Activated T-helper 2 cell treated with anti-CD3 and anti-CD28 coated beads, Interferon-gamma antibody, Interleukin-2, Interleukin-4, amounts not matched to agents 10 μg/mL and 5 μg/mL and 100 μg/mL, durations not matched to agents 14 hours and 24 hours and 36 hours (primary cell): ENCODE measurements around the gene MYO6. TPM values are rescaled to one million over a fixed set of nuclear protein-coding genes. Genes with fewer than 3 reads are reported as not detected.
"Not testable (repeated sequence)": the region's sequence is repeated elsewhere in the genome, so short reads cannot be mapped to it uniquely, and the experiment has no call there.

Experiments
- DNase-seq: peaks from one replicate; pipeline ENCODE4 v3.0.0; 2021; ENCODE audit warnings: low spot score
- H3K27ac Mint-ChIP-seq: one replicate; pipeline ENCODE4 v1.8.0; 2021; ENCODE audit warnings: mixed read lengths
- H3K27me3 Mint-ChIP-seq: one replicate; pipeline ENCODE4 v1.8.0; 2021; ENCODE audit warnings: low read depth, mixed read lengths
- H3K36me3 Mint-ChIP-seq: one replicate; pipeline ENCODE4 v1.8.0; 2021; ENCODE audit warnings: low read depth, mixed read lengths
- H3K4me1 Mint-ChIP-seq: one replicate; pipeline ENCODE4 v1.8.0; 2021; ENCODE audit warnings: low read depth, mixed read lengths
- H3K4me3 Mint-ChIP-seq: one replicate; pipeline ENCODE4 v1.8.0; 2021; ENCODE audit warnings: low read depth, mild to moderate bottlenecking, moderate library complexity, mixed read lengths
- H3K9me3 Mint-ChIP-seq: one replicate; pipeline ENCODE4 v1.8.0; 2021; ENCODE audit warnings: mixed read lengths
- intact Hi-C: fragments of 100-400 bp; cut with micrococcal nuclease; formaldehyde crosslinking; loops from one replicate; pipeline ENCODE4 v1.15.1; 2023
- total RNA-seq: library from RNA; stranded (reverse); gene quantifications from 2 replicates; pipeline ENCODE4 v1.2.3, GENCODE V29; 2022

Gene MYO6
- total RNA-seq = 0.41 and 0.60 TPM in 2 replicates

- Mint-ChIP-seq H3K9me3 (no peaks in the 10 kb centered on the region), H3K27me3 (peaks cover 59% of the 10 kb centered on the region), H3K27ac (no peak within 1 kb of the TSS), H3K4me3 (peak within 1 kb of the TSS; percentile 81), H3K4me1 (peaks cover 9% of the 10 kb centered on the region), H3K36me3 (peaks cover 3% of the 10 kb centered on the region)
- DNase-seq = peak; percentile 22
- intact Hi-C loops = no loop called here
Observed at GRCh38 chr6:75748743-75749538, at the start of gene MYO6. Gene MYO6 (plus strand): TSS chr6:75749239. CDS start chr6:75817548, 68,309 bp downstream.

GRCh38 chr6:75708334-75708733 lies 40.7 kb upstream of the MYO6 start:
- intact Hi-C loops, H3K4me3 Mint-ChIP-seq, DNase-seq, H3K27ac Mint-ChIP-seq, H3K9me3 Mint-ChIP-seq, H3K27me3 Mint-ChIP-seq, H3K4me1 Mint-ChIP-seq: not testable (repeated sequence)
- peaks cover 49% of the 10 kb centered on the region for H3K36me3 Mint-ChIP-seq

- no peak for DNase-seq
- Mint-ChIP-seq H3K4me3 (no peak overlapping the region), H3K27me3 (no peaks in the 10 kb centered on the region), H3K27ac (no peak overlapping the region), H3K36me3 (peaks cover 49% of the 10 kb centered on the region), H3K4me1 (no peaks in the 10 kb centered on the region), H3K9me3 (no peaks in the 10 kb centered on the region)
- intact Hi-C loops = no loop called here
Observed at GRCh38 chr6:75711173-75711572, 37.9 kb upstream of the MYO6 start.

- no peaks in the 10 kb centered on the region for H3K27me3 Mint-ChIP-seq
- intact Hi-C loops = no loop called here
- no peak overlapping the region for H3K27ac Mint-ChIP-seq
- peaks cover 18% of the 10 kb centered on the region for H3K36me3 Mint-ChIP-seq
- no peak for DNase-seq
- no peaks in the 10 kb centered on the region for H3K4me1 Mint-ChIP-seq
- no peak overlapping the region for H3K4me3 Mint-ChIP-seq
- H3K9me3 Mint-ChIP-seq = no peaks in the 10 kb centered on the region
Observed at GRCh38 chr6:75719133-75719532, 29.9 kb upstream of the MYO6 start.

GRCh38 chr6:75723382-75723781 lies 25.7 kb upstream of the MYO6 start:
- Mint-ChIP-seq H3K9me3 (no peaks in the 10 kb centered on the region), H3K27me3 (no peaks in the 10 kb centered on the region), H3K27ac (no peak overlapping the region), H3K4me3 (no peak overlapping the region), H3K36me3 (no peaks in the 10 kb centered on the region), H3K4me1 (no peaks in the 10 kb centered on the region)
- intact Hi-C loops = no loop called here
- DNase-seq = no peak

- Mint-ChIP-seq H3K4me3 (no peak overlapping the region), H3K27ac (no peak overlapping the region), H3K36me3 (no peaks in the 10 kb centered on the region), H3K27me3 (no peaks in the 10 kb centered on the region), H3K9me3 (no peaks in the 10 kb centered on the region), H3K4me1 (no peaks in the 10 kb centered on the region)
- DNase-seq = no peak
- intact Hi-C loops = no loop called here
Observed at GRCh38 chr6:75727206-75727605, 21.8 kb upstream of the MYO6 start.

GRCh38 chr6:75731029-75731428 lies 18.0 kb upstream of the MYO6 start:
- intact Hi-C loops, H3K27ac Mint-ChIP-seq, DNase-seq, H3K4me3 Mint-ChIP-seq, H3K9me3 Mint-ChIP-seq, H3K36me3 Mint-ChIP-seq, H3K4me1 Mint-ChIP-seq, H3K27me3 Mint-ChIP-seq: not testable (repeated sequence)

- Mint-ChIP-seq H3K36me3 (no peaks in the 10 kb centered on the region), H3K27me3 (peaks cover 7% of the 10 kb centered on the region), H3K27ac (no peak overlapping the region), H3K4me1 (no peaks in the 10 kb centered on the region), H3K9me3 (no peaks in the 10 kb centered on the region), H3K4me3 (no peak overlapping the region)
- intact Hi-C loops = no loop called here
- no peak for DNase-seq
Observed at GRCh38 chr6:75735491-75736186, 13.4 kb upstream of the MYO6 start.

GRCh38 chr6:75743971-75744370 lies 5.1 kb upstream of the MYO6 start:
- H3K4me1 Mint-ChIP-seq = peaks cover 7% of the 10 kb centered on the region
- DNase-seq = no peak
- no peak overlapping the region for H3K4me3 Mint-ChIP-seq
- no peaks in the 10 kb centered on the region for H3K36me3 Mint-ChIP-seq
- no peaks in the 10 kb centered on the region for H3K9me3 Mint-ChIP-seq
- intact Hi-C loops = no loop called here
- no peak overlapping the region for H3K27ac Mint-ChIP-seq
- H3K27me3 Mint-ChIP-seq = peaks cover 35% of the 10 kb centered on the region

GRCh38 chr6:75745404-75745803 lies 3.6 kb upstream of the MYO6 start:
- Mint-ChIP-seq H3K36me3 (peaks cover 3% of the 10 kb centered on the region), H3K27ac (no peak overlapping the region), H3K27me3 (peaks cover 48% of the 10 kb centered on the region), H3K4me3 (no peak overlapping the region), H3K4me1 (peaks cover 9% of the 10 kb centered on the region), H3K9me3 (no peaks in the 10 kb centered on the region)
- DNase-seq = no peak
- intact Hi-C loops = no loop called here

GRCh38 chr6:75746221-75746620 lies 2.8 kb upstream of the MYO6 start:
- Mint-ChIP-seq H3K4me1 (peaks cover 9% of the 10 kb centered on the region), H3K27me3 (peaks cover 55% of the 10 kb centered on the region), H3K4me3 (no peak overlapping the region), H3K9me3 (no peaks in the 10 kb centered on the region), H3K36me3 (peaks cover 3% of the 10 kb centered on the region), H3K27ac (no peak overlapping the region)
- intact Hi-C loops = no loop called here
- no peak for DNase-seq

GRCh38 chr6:75747152-75747992 lies 1.7 kb upstream of the MYO6 start:
- peaks cover 57% of the 10 kb centered on the region for H3K27me3 Mint-ChIP-seq
- H3K4me1 Mint-ChIP-seq = peaks cover 9% of the 10 kb centered on the region
- peaks cover 3% of the 10 kb centered on the region for H3K36me3 Mint-ChIP-seq
- H3K27ac Mint-ChIP-seq = no peak overlapping the region
- DNase-seq = no peak
- H3K9me3 Mint-ChIP-seq = no peaks in the 10 kb centered on the region
- intact Hi-C loops = no loop called here
- H3K4me3 Mint-ChIP-seq = peak overlapping the region; percentile 14
